GM19023 (cell line): Measurements from ENCODE around the gene LRFN2.

Experiments
- ATAC-seq: cut with Tn5 transposase; IDR thresholded peaks from one replicate; pipeline ENCODE4 v1.9.1; 2021; ENCODE audit warnings: mild to moderate bottlenecking, moderate library complexity; ENCODE audit not compliant: unreplicated experiment

LRFN2 gene

GRCh38 chr6:40587240-40588069, at the start of gene LRFN2:
LRFN2 (minus strand) TSS chr6:40587364.
- ATAC-seq = peak; percentile 73

- no peak for ATAC-seq
Observed at GRCh38 chr6:40634429-40634828, 47.3 kb upstream of the LRFN2 start.

- no peak for ATAC-seq
Observed at GRCh38 chr6:40631744-40632143, 44.6 kb upstream of the LRFN2 start.

GRCh38 chr6:40630488-40630887, 43.3 kb upstream of the LRFN2 start:
- ATAC-seq = no peak

- no peak for ATAC-seq
Observed at GRCh38 chr6:40630051-40630450, 42.9 kb upstream of the LRFN2 start.

GRCh38 chr6:40629463-40629862, 42.3 kb upstream of the LRFN2 start:
- ATAC-seq = no peak

GRCh38 chr6:40627316-40627715, 40.2 kb upstream of the LRFN2 start:
- no peak for ATAC-seq

- no peak for ATAC-seq
Observed at GRCh38 chr6:40626886-40627285, 39.7 kb upstream of the LRFN2 start.

GRCh38 chr6:40623932-40624331, 36.8 kb upstream of the LRFN2 start:
- ATAC-seq = no peak

- ATAC-seq = no peak
Observed at GRCh38 chr6:40623178-40623577, 36.0 kb upstream of the LRFN2 start.

GRCh38 chr6:40620574-40621240, 33.5 kb upstream of the LRFN2 start:
- ATAC-seq = no peak

- ATAC-seq = no peak
Observed at GRCh38 chr6:40614671-40615070, 27.5 kb upstream of the LRFN2 start.

GRCh38 chr6:40611912-40612311, 24.7 kb upstream of the LRFN2 start:
- ATAC-seq = no peak

GRCh38 chr6:40611434-40611833, 24.3 kb upstream of the LRFN2 start:
- no peak for ATAC-seq

- no peak for ATAC-seq
Observed at GRCh38 chr6:40610229-40610628, 23.1 kb upstream of the LRFN2 start.

GRCh38 chr6:40606981-40607380, 19.8 kb upstream of the LRFN2 start:
- no peak for ATAC-seq

GRCh38 chr6:40606526-40606925, 19.4 kb upstream of the LRFN2 start:
- ATAC-seq = no peak

GRCh38 chr6:40604082-40604481, 16.9 kb upstream of the LRFN2 start:
- no peak for ATAC-seq

- ATAC-seq = no peak
Observed at GRCh38 chr6:40599555-40599954, 12.4 kb upstream of the LRFN2 start.

GRCh38 chr6:40598516-40598915, 11.4 kb upstream of the LRFN2 start:
- no peak for ATAC-seq

- ATAC-seq = no peak
Observed at GRCh38 chr6:40597301-40597700, 10.1 kb upstream of the LRFN2 start.

GRCh38 chr6:40588480-40588879, 1.3 kb upstream of the LRFN2 start:
- no peak for ATAC-seq

- no peak for ATAC-seq
Observed at GRCh38 chr6:40588070-40588384, 863 bp upstream of the LRFN2 start.
